Measurements from ENCODE around the gene GABRG3. TPM values are rescaled to one million over a fixed set of nuclear protein-coding genes. Genes with fewer than 3 reads are reported as not detected.

The GABRG3 gene
- total RNA-seq, 2 experiments from 2014 or later = not detected

GRCh38 chr15:27324886-27325615, 354.1 kb downstream of the GABRG3 start:
- Mint-ChIP-seq H3K9me3 (peaks cover 11% of the 10 kb centered on the region), H3K4me1 (ENCODE audit: low read depth) (no peaks in the 10 kb centered on the region), H3K27ac (no peak overlapping the region), H3K4me3 (no peak overlapping the region), H3K27me3 (no peaks in the 10 kb centered on the region), H3K36me3 (ENCODE audit: low read depth) (no peaks in the 10 kb centered on the region)
- Histone ChIP-seq H3K4me1 (ENCODE audit: insufficient read depth, low read length) (no peaks in the 10 kb centered on the region), H3K36me3 (ENCODE audit: insufficient read depth, low read length) (no peaks in the 10 kb centered on the region), H3K4me3 (ENCODE audit: low read length) (no peak overlapping the region), H3K27me3 (ENCODE audit: control insufficient read depth in 1 of 2, insufficient read depth in 2 of 2, low read length in 2 of 2) (no peaks in the 10 kb centered on the region), H3K9me3 (ENCODE audit: control insufficient read depth in 1 of 2, insufficient read depth in 1 of 2, low read length in 2 of 2) (peaks cover 0 to 24% of the 10 kb centered on the region in 2 experiments), H3K27ac (ENCODE audit: low read depth in 1 of 2, low read length in 2 of 2) (no peak overlapping the region)
- no peak for DNase-seq
- CTCF ChIA-PET = no interaction called here
- ATAC-seq (ENCODE audit: poor library complexity) = no peak
- intact Hi-C loops (cut with DNase I, micrococcal nuclease) = no loop called here
- POLR2A ChIA-PET = no interaction called here
- TF ChIP-seq CTCF (IDR thresholded peaks at IDR 0.05) = no peak

GRCh38 chr15:27327467-27328025, 356.6 kb downstream of the GABRG3 start:
- Histone ChIP-seq H3K36me3 (ENCODE audit: insufficient read depth, low read length) (no peaks in the 10 kb centered on the region), H3K4me1 (ENCODE audit: insufficient read depth, low read length) (no peaks in the 10 kb centered on the region), H3K27me3 (ENCODE audit: control insufficient read depth in 1 of 2, insufficient read depth in 2 of 2, low read length in 2 of 2) (no peaks in the 10 kb centered on the region), H3K27ac (ENCODE audit: low read depth in 1 of 2, low read length in 2 of 2) (no peak overlapping the region), H3K9me3 (ENCODE audit: control insufficient read depth in 1 of 2, insufficient read depth in 1 of 2, low read length in 2 of 2) (peaks cover 0 to 18% of the 10 kb centered on the region in 2 experiments), H3K4me3 (ENCODE audit: low read length) (no peak overlapping the region)
- Mint-ChIP-seq H3K9me3 (peaks cover 11% of the 10 kb centered on the region), H3K27me3 (no peaks in the 10 kb centered on the region), H3K27ac (no peak overlapping the region), H3K36me3 (ENCODE audit: low read depth) (no peaks in the 10 kb centered on the region), H3K4me3 (no peak overlapping the region), H3K4me1 (ENCODE audit: low read depth) (no peaks in the 10 kb centered on the region)
- TF ChIP-seq CTCF (IDR thresholded peaks at IDR 0.05) = no peak
- ATAC-seq (ENCODE audit: poor library complexity) (no peak), DNase-seq (no peak)
- ChIA-PET POLR2A (no interaction called here), CTCF (no interaction called here)
- intact Hi-C loops (cut with DNase I, micrococcal nuclease) = no loop called here

- H3K27ac Mint-ChIP-seq = no peak overlapping the region
- Histone ChIP-seq H3K36me3 (ENCODE audit: insufficient read depth, low read length) (no peaks in the 10 kb centered on the region), H3K4me3 (ENCODE audit: low read length) (no peak overlapping the region), H3K9me3 (ENCODE audit: control insufficient read depth in 1 of 2, insufficient read depth in 1 of 2, low read length in 2 of 2) (peaks cover 0 to 18% of the 10 kb centered on the region in 2 experiments), H3K27me3 (ENCODE audit: control insufficient read depth in 1 of 2, insufficient read depth in 2 of 2, low read length in 2 of 2) (no peaks in the 10 kb centered on the region), H3K27ac (ENCODE audit: low read depth in 1 of 2, low read length in 2 of 2) (no peak overlapping the region), H3K4me1 (ENCODE audit: insufficient read depth, low read length) (no peaks in the 10 kb centered on the region)
- peaks cover 11% of the 10 kb centered on the region for H3K9me3 Mint-ChIP-seq
- no peak for TF ChIP-seq CTCF (IDR thresholded peaks at IDR 0.05)
- intact Hi-C loops (cut with DNase I, micrococcal nuclease) = no loop called here
- no peaks in the 10 kb centered on the region for H3K27me3 Mint-ChIP-seq
- ATAC-seq (ENCODE audit: poor library complexity) (no peak), DNase-seq (no peak)
- CTCF ChIA-PET = no interaction called here
- no peaks in the 10 kb centered on the region for H3K4me1 Mint-ChIP-seq (ENCODE audit: low read depth)
- no peak overlapping the region for H3K4me3 Mint-ChIP-seq
- POLR2A ChIA-PET = no interaction called here
- H3K36me3 Mint-ChIP-seq (ENCODE audit: low read depth) = no peaks in the 10 kb centered on the region
These were observed 357.2 kb downstream of the GABRG3 start for GRCh38 chr15:27328186-27328585.

Data from CD4-positive, alpha-beta T cell (primary cell).